PFSK-1 (cell line): ENCODE measurements around the gene DOCK10.

Experiments used
- FOXP2 ChIP-seq: optimal IDR thresholded peaks from 2 replicates; pipeline ENCODE3; 2011; ENCODE audit warnings: borderline replicate concordance, control low read depth, inconsistent platforms; ENCODE audit not compliant: insufficient read depth; ENCODE audit errors: extremely low read length, extremely low read depth
- POLR2AphosphoS5 ChIP-seq: IDR thresholded peaks from 2 replicates; pipeline ENCODE4 v1.6.1; 2012; ENCODE audit warnings: low read depth, mild to moderate bottlenecking, control low read depth, low read length, moderate library complexity
- REST ChIP-seq, 2 experiments: IDR thresholded peaks; 2 replicates each; pipeline versions ENCODE4 v1.6.1 to v1.8.0; 2011 to 2012; ENCODE audit warnings: low read depth in 2 of 2, low read length in 2 of 2, control low read depth in 1 of 2, inconsistent platforms in 1 of 2, mild to moderate bottlenecking in 1 of 2, moderate library complexity in 1 of 2; ENCODE audit not compliant: insufficient read depth in 1 of 2
- SIN3A ChIP-seq: IDR thresholded peaks from 2 replicates; pipeline ENCODE4 v1.6.1; 2012; ENCODE audit warnings: mild to moderate bottlenecking, low read length, moderate library complexity, borderline replicate concordance; ENCODE audit not compliant: insufficient read depth
- TAF1 ChIP-seq: IDR thresholded peaks from 2 replicates; pipeline ENCODE4 v1.6.1; 2012; ENCODE audit warnings: low read length, control low read depth, borderline replicate concordance; ENCODE audit not compliant: insufficient read depth

DNA sequence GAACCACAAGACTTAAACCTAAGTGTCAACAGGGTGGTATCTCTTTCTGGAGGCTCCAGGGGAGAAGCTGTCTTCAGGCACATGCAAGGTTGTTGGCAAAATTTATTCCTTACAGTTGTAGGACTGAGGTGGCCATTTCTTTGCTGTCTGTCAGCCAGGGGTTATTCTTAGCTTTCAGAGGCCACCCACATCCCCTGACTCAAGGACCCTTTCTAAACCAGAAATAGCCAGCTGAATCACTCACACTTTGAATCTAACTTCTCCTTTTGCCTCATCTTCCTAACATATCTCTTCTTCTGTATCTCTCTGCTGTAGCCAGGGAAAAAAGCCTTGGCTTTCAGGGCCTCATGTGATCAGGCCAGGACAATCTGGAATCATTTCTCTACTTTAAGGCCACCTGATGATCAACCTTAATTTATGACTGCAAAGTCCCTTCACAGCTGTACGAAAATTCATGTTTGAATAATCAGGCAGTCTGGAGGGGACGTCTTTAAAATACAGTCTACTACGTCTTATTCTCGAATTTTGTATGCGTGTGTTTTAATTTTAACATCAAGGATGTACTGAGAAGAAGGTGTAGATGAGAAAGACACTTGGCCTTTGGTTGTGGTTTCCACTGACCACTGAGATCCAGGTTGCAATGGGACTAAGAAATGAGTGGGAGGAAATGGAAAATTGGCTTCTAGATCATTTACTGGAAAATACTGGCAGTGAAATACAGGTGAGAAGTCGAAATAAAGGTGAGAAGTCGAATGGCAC is 90.4 kb downstream of the DOCK10 start:
- TF ChIP-seq REST (IDR thresholded peaks at IDR 0.05; ENCODE audit: insufficient read depth in 1 of 2, low read depth in 2 of 2, low read length in 2 of 2): no peak
- TF ChIP-seq TAF1: no peak
- no peak for TF ChIP-seq POLR2AphosphoS5
- no peak for TF ChIP-seq SIN3A
- no peak for TF ChIP-seq FOXP2
